NCI-H748 (cell line): ENCODE measurements around the gene EXOC3.

Experiments
- DNase-seq: peaks from one replicate; lab custom pipeline; 2025; ENCODE audit not compliant: unreplicated experiment; lab: John Stamatoyannopoulos, UW

The EXOC3 gene

GRCh38 chr5:425714-426113 is 17.3 kb upstream of the EXOC3 start:
- peak; percentile 65 for DNase-seq

- DNase-seq = no peak
Measured at GRCh38 chr5:426392-426976, 16.5 kb upstream of the EXOC3 start.

- DNase-seq = no peak
Measured at GRCh38 chr5:427415-428087, 15.4 kb upstream of the EXOC3 start.

- DNase-seq = no peak
Measured at GRCh38 chr5:428219-428618, 14.8 kb upstream of the EXOC3 start.

GRCh38 chr5:428754-429452 is 14.1 kb upstream of the EXOC3 start:
- no peak for DNase-seq

- no peak for DNase-seq
Measured at GRCh38 chr5:429453-430188, 13.4 kb upstream of the EXOC3 start.

GRCh38 chr5:430214-430925 is 12.6 kb upstream of the EXOC3 start:
- no peak for DNase-seq

- DNase-seq = peak; percentile 83
Measured at GRCh38 chr5:431001-431710, 11.8 kb upstream of the EXOC3 start.

GRCh38 chr5:431711-432050 is 11.3 kb upstream of the EXOC3 start:
- DNase-seq = no peak

- DNase-seq = no peak
Measured at GRCh38 chr5:432201-432927, 10.6 kb upstream of the EXOC3 start.

- DNase-seq = no peak
Measured at GRCh38 chr5:432928-433791, 9.8 kb upstream of the EXOC3 start.

- no peak for DNase-seq
Measured at GRCh38 chr5:433836-434235, 9.1 kb upstream of the EXOC3 start.

GRCh38 chr5:434443-435146 is 8.4 kb upstream of the EXOC3 start:
- DNase-seq = no peak

- no peak for DNase-seq
Measured at GRCh38 chr5:435156-435790, 7.7 kb upstream of the EXOC3 start.

GRCh38 chr5:435961-436640 is 6.9 kb upstream of the EXOC3 start:
- peak; percentile 73 for DNase-seq

- DNase-seq = no peak
Measured at GRCh38 chr5:436641-436975, 6.4 kb upstream of the EXOC3 start.

- DNase-seq = no peak
Measured at GRCh38 chr5:437281-437771, 5.7 kb upstream of the EXOC3 start.
